Calu3 (cell line): ENCODE measurements around the gene RBP2. TPM values are rescaled to one million over a fixed set of nuclear protein-coding genes. Genes with fewer than 3 reads are reported as not detected.

ENCODE experiments used
- Bru-seq: library from RNA; stranded (reverse); fragments of 400-500 nt; gene quantifications from one replicate; lab custom pipeline; 2021; lab: Mats Ljungman, UMichigan
- BruChase-seq, 2 experiments: library from RNA; stranded (reverse); fragments of 400-500 nt; gene quantifications; one replicate each; lab custom pipeline; 2021; lab: Mats Ljungman, UMichigan
- BruUV-seq: library from RNA; stranded (reverse); fragments of 400-500 nt; replicated peaks from 2 replicates; lab custom pipeline; 2021; lab: Mats Ljungman, UMichigan
- CTCF ChIA-PET: fragments of 300-600 bp; sonication (Branson Sonifier 250); formaldehyde crosslinking; loops from one replicate; lab custom pipeline; 2022; ENCODE audit warnings: antibody characterized with exemption; lab: Charles Lee
- DNase-seq: peaks from one replicate; pipeline ENCODE4 v3.0.0; 2022
- H3K27ac Mint-ChIP-seq: one replicate; pipeline ENCODE4 v1.8.0; 2022; ENCODE audit warnings: mixed read lengths; ENCODE audit not compliant: unreplicated experiment
- H3K27me3 Mint-ChIP-seq: one replicate; pipeline ENCODE4 v1.8.0; 2022; ENCODE audit warnings: mixed read lengths; ENCODE audit not compliant: unreplicated experiment
- H3K36me3 Mint-ChIP-seq: one replicate; pipeline ENCODE4 v1.8.0; 2022; ENCODE audit warnings: mild to moderate bottlenecking, moderate library complexity, mixed read lengths; ENCODE audit not compliant: insufficient read depth, unreplicated experiment
- H3K4me1 Mint-ChIP-seq: one replicate; pipeline ENCODE4 v1.8.0; 2022; ENCODE audit warnings: mild to moderate bottlenecking, low read depth, mixed read lengths; ENCODE audit not compliant: unreplicated experiment
- H3K4me3 Mint-ChIP-seq: one replicate; pipeline ENCODE4 v1.8.0; 2022; ENCODE audit warnings: mild to moderate bottlenecking, low read depth, moderate library complexity, mixed read lengths; ENCODE audit not compliant: unreplicated experiment
- H3K9me3 Mint-ChIP-seq: one replicate; pipeline ENCODE4 v1.8.0; 2022; ENCODE audit warnings: low read depth, mixed read lengths; ENCODE audit not compliant: unreplicated experiment
- intact Hi-C: fragments of 100-400 bp; cut with micrococcal nuclease; formaldehyde crosslinking; loops from one replicate; pipeline ENCODE4 v1.10.0; 2022; ENCODE audit not compliant: unreplicated experiment
- long read RNA-seq: library from polyadenylated mRNA; stranded (forward); transcript quantifications from one replicate; pipeline ENCODE4 v2.0.0, GENCODE V29; 2022
- total RNA-seq: library from RNA; stranded (reverse); gene quantifications from 2 replicates; pipeline ENCODE4 v1.2.3, GENCODE V29; 2022
- TF ChIP-seq, protein P1 (sequence below): fragments of 200-600 bp; IDR thresholded peaks from one replicate; pipeline ENCODE4 v1.8.0; 2022; ENCODE audit warnings: antibody characterized with exemption; ENCODE audit not compliant: unreplicated experiment

Gene RBP2
- not detected in 2 replicates for total RNA-seq
- Bru-seq, nascent RNA = not detected
- percentile 4 among the genes with signal in this experiment for BruChase-seq, experiment 1, labeled RNA remaining after a 6-hour chase
- BruChase-seq, experiment 2, labeled RNA remaining after a 2-hour chase = not detected
- long read RNA-seq = 0 reads

DNA sequence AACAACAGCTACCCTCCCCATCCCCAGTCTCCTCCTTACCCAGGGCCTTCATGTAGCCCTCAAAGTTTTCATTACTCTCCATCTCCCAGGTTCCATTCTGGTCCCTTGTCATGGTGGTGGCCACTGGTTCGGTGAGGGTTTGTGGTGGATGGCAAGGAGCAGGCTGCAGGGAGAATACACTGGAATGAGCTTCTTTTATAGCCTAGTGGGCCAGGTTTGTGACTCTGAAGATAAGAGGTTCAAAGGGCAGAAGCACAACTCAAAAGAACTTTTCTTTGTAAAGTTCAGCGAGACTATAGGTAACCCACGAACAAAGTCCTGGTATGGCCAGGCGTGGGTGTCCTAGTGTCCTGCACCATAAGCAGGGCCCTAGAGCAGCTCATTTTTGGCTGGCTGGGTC is at the start of gene RBP2:
Gene RBP2, minus strand, starts transcription at position 169 of the 400 bp plus-strand sequence. Its CDS starts 57 bp downstream, at position 112.
- TF ChIP-seq, protein P1, sequence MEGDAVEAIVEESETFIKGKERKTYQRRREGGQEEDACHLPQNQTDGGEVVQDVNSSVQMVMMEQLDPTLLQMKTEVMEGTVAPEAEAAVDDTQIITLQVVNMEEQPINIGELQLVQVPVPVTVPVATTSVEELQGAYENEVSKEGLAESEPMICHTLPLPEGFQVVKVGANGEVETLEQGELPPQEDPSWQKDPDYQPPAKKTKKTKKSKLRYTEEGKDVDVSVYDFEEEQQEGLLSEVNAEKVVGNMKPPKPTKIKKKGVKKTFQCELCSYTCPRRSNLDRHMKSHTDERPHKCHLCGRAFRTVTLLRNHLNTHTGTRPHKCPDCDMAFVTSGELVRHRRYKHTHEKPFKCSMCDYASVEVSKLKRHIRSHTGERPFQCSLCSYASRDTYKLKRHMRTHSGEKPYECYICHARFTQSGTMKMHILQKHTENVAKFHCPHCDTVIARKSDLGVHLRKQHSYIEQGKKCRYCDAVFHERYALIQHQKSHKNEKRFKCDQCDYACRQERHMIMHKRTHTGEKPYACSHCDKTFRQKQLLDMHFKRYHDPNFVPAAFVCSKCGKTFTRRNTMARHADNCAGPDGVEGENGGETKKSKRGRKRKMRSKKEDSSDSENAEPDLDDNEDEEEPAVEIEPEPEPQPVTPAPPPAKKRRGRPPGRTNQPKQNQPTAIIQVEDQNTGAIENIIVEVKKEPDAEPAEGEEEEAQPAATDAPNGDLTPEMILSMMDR = no peak
- intact Hi-C loops = no loop called here
- Mint-ChIP-seq H3K27me3 (no peaks in the 10 kb centered on the region), H3K27ac (no peak within 1 kb of the TSS), H3K4me3 (no peak within 1 kb of the TSS), H3K4me1 (peaks cover 35% of the 10 kb centered on the region), H3K36me3 (peaks cover 11% of the 10 kb centered on the region), H3K9me3 (no peaks in the 10 kb centered on the region)
- CTCF ChIA-PET = interaction anchor here (1.5 to 1.7 kb wide), 2 partner anchors 9 to 19 kb away, joined by 4 to 8 read pairs; no protein-coding TSS in a partner anchor
- no TSS peak for BruUV-seq
- no peak for DNase-seq

DNA sequence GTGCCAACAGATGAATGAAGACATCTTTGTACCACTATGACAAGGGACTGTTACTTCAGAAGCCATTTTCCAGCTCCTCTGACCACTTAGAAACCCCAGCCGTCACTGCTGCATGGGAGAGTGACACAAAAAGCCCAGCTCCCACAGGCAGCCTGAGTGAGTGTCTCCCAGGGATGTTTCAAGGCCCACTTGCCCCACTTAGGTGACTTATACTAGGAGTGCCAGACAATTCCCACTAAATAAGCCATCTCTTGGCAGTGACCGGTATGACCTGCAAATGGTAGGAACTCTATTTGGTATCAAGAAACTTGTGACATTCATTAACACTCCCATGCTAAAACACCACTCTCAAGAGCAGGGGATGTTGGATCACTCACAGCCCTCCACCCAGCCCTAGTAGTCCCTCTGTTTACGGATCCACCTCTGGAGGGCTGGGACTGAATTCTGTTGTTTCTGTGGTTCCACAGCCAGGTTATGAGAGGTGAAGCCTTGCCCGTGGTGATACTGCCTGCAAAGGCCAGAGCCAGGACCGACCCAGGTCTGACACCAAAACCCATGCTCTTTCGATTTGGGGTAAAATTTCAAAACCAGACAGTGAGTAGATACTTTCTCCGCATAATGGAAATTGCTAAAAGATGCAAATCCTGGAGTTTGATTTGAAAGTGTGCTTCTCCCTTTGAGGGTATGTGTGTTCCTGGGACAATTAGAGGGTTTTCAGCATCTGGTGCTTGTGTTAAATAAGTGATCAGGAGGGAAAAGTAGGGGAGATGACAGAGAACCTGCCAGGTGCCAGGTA is 48.7 kb upstream of the RBP2 start:
- CTCF ChIA-PET = no interaction called here
- Mint-ChIP-seq H3K36me3 (no peaks in the 10 kb centered on the region), H3K4me3 (no peak overlapping the region), H3K9me3 (no peaks in the 10 kb centered on the region), H3K27me3 (no peaks in the 10 kb centered on the region), H3K27ac (no peak overlapping the region), H3K4me1 (peaks cover 3% of the 10 kb centered on the region)
- no peak for DNase-seq
- no TSS peak for BruUV-seq
- intact Hi-C loops = no loop called here
- TF ChIP-seq, protein P1 = no peak

DNA sequence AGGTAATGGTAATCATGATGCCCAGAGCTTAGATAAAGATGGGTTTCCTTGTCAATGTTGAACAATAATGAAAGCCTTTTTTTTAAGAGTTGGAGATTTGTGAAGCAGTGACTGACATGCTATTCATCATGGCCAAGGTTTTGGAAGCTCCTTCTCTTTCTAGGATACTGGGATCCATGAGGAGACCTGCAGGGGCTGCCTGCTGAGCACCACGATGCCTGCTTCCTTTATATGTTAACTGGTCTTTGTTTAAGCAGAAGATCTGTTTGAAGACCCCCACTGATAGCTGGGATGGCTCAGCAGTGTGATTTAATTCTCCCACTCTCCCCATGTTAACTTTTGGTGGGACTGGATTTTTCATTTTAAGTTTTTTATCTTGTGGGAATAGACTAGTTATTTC is 47.4 kb upstream of the RBP2 start:
- H3K4me1 Mint-ChIP-seq = peaks cover 7% of the 10 kb centered on the region
- BruUV-seq = no TSS peak
- no peaks in the 10 kb centered on the region for H3K36me3 Mint-ChIP-seq
- intact Hi-C loops = no loop called here
- CTCF ChIA-PET = interaction anchor here (0.6 to 1.5 kb wide), 3 partner anchors 10 to 662 kb away, joined by 3 to 4 read pairs (median 3); no protein-coding TSS in a partner anchor
- no peaks in the 10 kb centered on the region for H3K9me3 Mint-ChIP-seq
- no peak overlapping the region for H3K27ac Mint-ChIP-seq
- DNase-seq = no peak
- no peaks in the 10 kb centered on the region for H3K27me3 Mint-ChIP-seq
- no peak overlapping the region for H3K4me3 Mint-ChIP-seq
- TF ChIP-seq, protein P1 = no peak

DNA sequence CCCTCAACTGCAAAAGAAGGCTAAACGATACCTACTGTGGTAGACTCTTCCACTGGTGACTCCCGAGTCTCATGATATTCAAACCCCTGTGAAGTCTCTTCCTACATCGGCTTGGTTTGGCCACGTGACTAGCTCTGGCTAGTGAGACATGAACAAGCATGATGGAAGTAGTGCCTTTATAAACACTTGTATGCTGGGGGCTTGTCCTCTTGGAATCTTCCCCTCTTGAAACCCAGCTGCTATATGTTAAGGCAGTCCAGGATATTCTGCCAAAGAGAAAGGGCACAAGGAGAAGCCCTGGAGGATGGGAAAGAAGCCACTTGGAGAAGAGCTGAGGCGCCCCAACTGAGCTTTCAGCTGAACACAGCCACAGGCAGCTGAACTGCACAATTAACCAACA is 46.9 kb upstream of the RBP2 start:
- CTCF ChIA-PET = interaction anchor here (0.6 to 1.5 kb wide), 3 partner anchors 9 to 662 kb away, joined by 3 to 4 read pairs (median 3); no protein-coding TSS in a partner anchor
- TF ChIP-seq, protein P1 = no peak
- intact Hi-C loops = no loop called here
- Mint-ChIP-seq H3K36me3 (no peaks in the 10 kb centered on the region), H3K4me1 (peaks cover 7% of the 10 kb centered on the region), H3K9me3 (no peaks in the 10 kb centered on the region), H3K4me3 (no peak overlapping the region), H3K27ac (no peak overlapping the region), H3K27me3 (no peaks in the 10 kb centered on the region)
- no peak for DNase-seq
- BruUV-seq = no TSS peak
